Caco-2 (cell line): Measurements from ENCODE around the gene GUCA2A. TPM values are rescaled to one million over a fixed set of nuclear protein-coding genes. Genes with fewer than 3 reads are reported as not detected.

Experiments
- BruUV-seq: library from RNA; stranded (reverse); fragments of 400-500 nt; replicated peaks from 2 replicates; lab custom pipeline; 2021; lab: Mats Ljungman, UMichigan
- CTCF ChIA-PET: fragments of 300-600 bp; sonication (Branson Sonifier 250); formaldehyde crosslinking; loops from one replicate; lab custom pipeline; 2022; ENCODE audit warnings: antibody characterized with exemption; lab: Charles Lee
- POLR2A ChIA-PET: fragments of 300-600 bp; sonication (Branson Sonifier 250); formaldehyde crosslinking; loops from one replicate; lab custom pipeline; 2022; ENCODE audit warnings: antibody characterized with exemption; lab: Charles Lee
- DNase-seq, 2 experiments: peaks; one replicate each; pipeline versions ENCODE4 v3.0.0 to v3.0.0-alpha.2; 2020 to 2022
- H3K27me3 ChIP-seq: replicated peaks from 2 replicates; pipeline ENCODE4 v1.6.0; 2011; ENCODE audit warnings: low read length; ENCODE audit not compliant: control insufficient read depth, insufficient read depth
- H3K36me3 ChIP-seq: 2 replicates; pipeline ENCODE4 v1.5.1; 2011; ENCODE audit warnings: low read length; ENCODE audit not compliant: control insufficient read depth, insufficient read depth
- H3K4me1 ChIP-seq: fragments of 250-450 bp; sonication (Bioruptor Pico); 2 replicates; pipeline ENCODE4 v1.5.1; 2020; ENCODE audit warnings: mild to moderate bottlenecking
- H3K4me3 ChIP-seq: 2 replicates; pipeline ENCODE4 v1.5.1; 2011; ENCODE audit warnings: low read depth, mild to moderate bottlenecking, control low read depth, low read length
- H3K9me3 ChIP-seq: fragments of 250-450 bp; sonication (Bioruptor Pico); 2 replicates; pipeline ENCODE4 v1.5.1; 2020; ENCODE audit warnings: mild to moderate bottlenecking, moderate library complexity
- H3K27ac Mint-ChIP-seq: one replicate; pipeline ENCODE4 v1.8.0; 2022; ENCODE audit warnings: mixed read lengths; ENCODE audit not compliant: unreplicated experiment
- H3K27me3 Mint-ChIP-seq: one replicate; pipeline ENCODE4 v1.8.0; 2022; ENCODE audit warnings: mixed read lengths; ENCODE audit not compliant: insufficient read depth, unreplicated experiment
- H3K36me3 Mint-ChIP-seq: one replicate; pipeline ENCODE4 v1.8.0; 2022; ENCODE audit warnings: mild to moderate bottlenecking, mixed read lengths; ENCODE audit not compliant: insufficient read depth, unreplicated experiment
- H3K4me1 Mint-ChIP-seq: one replicate; pipeline ENCODE4 v1.8.0; 2022; ENCODE audit warnings: low read depth, mixed read lengths; ENCODE audit not compliant: unreplicated experiment
- H3K4me3 Mint-ChIP-seq: one replicate; pipeline ENCODE4 v1.8.0; 2022; ENCODE audit warnings: mild to moderate bottlenecking, moderate library complexity, mixed read lengths; ENCODE audit not compliant: unreplicated experiment
- H3K9me3 Mint-ChIP-seq: one replicate; pipeline ENCODE4 v1.8.0; 2022; ENCODE audit warnings: mixed read lengths; ENCODE audit not compliant: unreplicated experiment
- CTCF ChIP-seq, 2 experiments: fragments of 200-600 bp in 1 of 2; IDR thresholded peaks; 1 replicate in 1 of 2; 2 replicates in 1 of 2; pipeline versions ENCODE4 v1.5.1 to v1.8.0; 2011 to 2022; ENCODE audit warnings: antibody characterized with exemption in 1 of 2, control low read depth in 1 of 2, inconsistent platforms in 1 of 2, low read depth in 1 of 2, low read length in 1 of 2, mild to moderate bottlenecking in 1 of 2, moderate library complexity in 1 of 2; ENCODE audit not compliant: insufficient read depth in 1 of 2, severe bottlenecking in 1 of 2, unreplicated experiment in 1 of 2
- intact Hi-C: fragments of 100-400 bp; cut with micrococcal nuclease; formaldehyde crosslinking; loops from one replicate; pipeline ENCODE4 v1.10.0; 2022; ENCODE audit not compliant: unreplicated experiment
- total RNA-seq: library from RNA; stranded (reverse); gene quantifications from 2 replicates; pipeline ENCODE4 v1.2.3, GENCODE V29; 2022

GUCA2A gene
- total RNA-seq, 1 experiment from 2014 or later, result 28.8 TPM

GRCh38 chr1:42152907-42153600, 11.5 kb downstream of the GUCA2A start, which contains the start of gene GUCA2B:
Gene GUCA2B, plus strand, starts transcription at chr1:42153410. Its CDS starts 41 bp downstream, at chr1:42153451.
- no peak within 1 kb of the TSS for H3K4me3 ChIP-seq
- H3K4me1 Mint-ChIP-seq, result no peaks in the 10 kb centered on the region
- intact Hi-C loops, result no loop called here
- H3K27me3 Mint-ChIP-seq, result peaks cover 3% of the 10 kb centered on the region
- H3K4me3 Mint-ChIP-seq, result no peak within 1 kb of the TSS
- H3K36me3 ChIP-seq, result no peaks in the 10 kb centered on the region
- peaks cover 15% of the 10 kb centered on the region for H3K4me1 ChIP-seq
- ChIA-PET CTCF (no interaction called here), POLR2A (no interaction called here)
- H3K9me3 ChIP-seq, result no peaks in the 10 kb centered on the region
- no TSS peak for BruUV-seq
- peaks cover 6% of the 10 kb centered on the region for H3K36me3 Mint-ChIP-seq
- H3K27me3 ChIP-seq, result no peaks in the 10 kb centered on the region
- no peak for TF ChIP-seq CTCF (IDR thresholded peaks at IDR 0.05; ENCODE audit: insufficient read depth in 1 of 2, low read depth in 1 of 2, low read length in 1 of 2, severe bottlenecking in 1 of 2, unreplicated experiment in 1 of 2)
- H3K9me3 Mint-ChIP-seq, result no peaks in the 10 kb centered on the region
- DNase-seq, result no peak
- no peak within 1 kb of the TSS for H3K27ac Mint-ChIP-seq

- Mint-ChIP-seq H3K4me3 (no peak overlapping the region), H3K27me3 (peaks cover 3% of the 10 kb centered on the region), H3K27ac (no peak overlapping the region), H3K4me1 (no peaks in the 10 kb centered on the region), H3K36me3 (no peaks in the 10 kb centered on the region), H3K9me3 (no peaks in the 10 kb centered on the region)
- no peaks in the 10 kb centered on the region for H3K9me3 ChIP-seq
- ChIA-PET POLR2A (no interaction called here), CTCF (interaction anchor here (0.9 kb wide), 1 partner anchor 21 kb away, joined by 3 read pairs; no protein-coding TSS in a partner anchor)
- H3K36me3 ChIP-seq, result no peaks in the 10 kb centered on the region; the same call in 1 of the 2 replicates
- H3K4me3 ChIP-seq, result no peak overlapping the region
- no peak for DNase-seq
- intact Hi-C loops, result no loop called here
- no TSS peak for BruUV-seq
- peaks cover 17% of the 10 kb centered on the region for H3K4me1 ChIP-seq
- no peak for TF ChIP-seq CTCF (IDR thresholded peaks at IDR 0.05; ENCODE audit: insufficient read depth in 1 of 2, low read depth in 1 of 2, low read length in 1 of 2, severe bottlenecking in 1 of 2, unreplicated experiment in 1 of 2)
- H3K27me3 ChIP-seq, result no peaks in the 10 kb centered on the region
These were observed 12.4 kb downstream of the GUCA2A start for GRCh38 chr1:42152119-42152518.

- Histone ChIP-seq H3K4me1 (peaks cover 20% of the 10 kb centered on the region), H3K4me3 (no peak overlapping the region), H3K36me3 (no peaks in the 10 kb centered on the region; the same call in 1 of the 2 replicates), H3K27me3 (no peaks in the 10 kb centered on the region), H3K9me3 (no peaks in the 10 kb centered on the region)
- Mint-ChIP-seq H3K27ac (no peak overlapping the region), H3K36me3 (no peaks in the 10 kb centered on the region), H3K4me3 (no peak overlapping the region), H3K27me3 (peaks cover 3% of the 10 kb centered on the region), H3K4me1 (no peaks in the 10 kb centered on the region), H3K9me3 (no peaks in the 10 kb centered on the region)
- POLR2A ChIA-PET, result no interaction called here
- intact Hi-C loops, result no loop called here
- CTCF ChIA-PET, result no interaction called here
- TF ChIP-seq CTCF (IDR thresholded peaks at IDR 0.05; ENCODE audit: insufficient read depth in 1 of 2, low read depth in 1 of 2, low read length in 1 of 2, severe bottlenecking in 1 of 2, unreplicated experiment in 1 of 2), result no peak
- no peak for DNase-seq
- no TSS peak for BruUV-seq
These were observed 13.9 kb downstream of the GUCA2A start for GRCh38 chr1:42150651-42151050.
